Fibroblast of the aortic adventitia (primary cell): ENCODE data around the gene KCNK2. TPM values are rescaled to one million over a fixed set of nuclear protein-coding genes. Genes with fewer than 3 reads are reported as not detected.
A peak's percentile ranks its signal among the peaks of the same experiment; 100 is the strongest.
"Not testable (repeated sequence)": the region's sequence is repeated elsewhere in the genome, so short reads cannot be mapped to it uniquely, and the experiment has no call there.

Experiments
- DNase-seq: peaks from one replicate; pipeline ENCODE4 v3.0.0-alpha.2; 2010; ENCODE audit warnings: low read depth
- H3K4me3 ChIP-seq: 2 replicates; pipeline ENCODE4 v1.5.1; 2011; ENCODE audit warnings: low read depth, mild to moderate bottlenecking, control low read depth, low read length, moderate library complexity
- total RNA-seq: library from RNA; depleted of rRNA; stranded (reverse); fragments of >200 nt; gene quantifications from 2 replicates; pipeline ENCODE4 v1.2.3, GENCODE V29; 2012; ENCODE audit warnings: low replicate concordance
- TF ChIP-seq, protein P1 (sequence below): IDR thresholded peaks from 2 replicates; pipeline ENCODE4 v1.5.1; 2011; ENCODE audit warnings: mild to moderate bottlenecking, low read length, control low read depth, inconsistent platforms; ENCODE audit not compliant: insufficient read depth

The KCNK2 gene
- total RNA-seq, 1 donor: 64.3 TPM

DNA sequence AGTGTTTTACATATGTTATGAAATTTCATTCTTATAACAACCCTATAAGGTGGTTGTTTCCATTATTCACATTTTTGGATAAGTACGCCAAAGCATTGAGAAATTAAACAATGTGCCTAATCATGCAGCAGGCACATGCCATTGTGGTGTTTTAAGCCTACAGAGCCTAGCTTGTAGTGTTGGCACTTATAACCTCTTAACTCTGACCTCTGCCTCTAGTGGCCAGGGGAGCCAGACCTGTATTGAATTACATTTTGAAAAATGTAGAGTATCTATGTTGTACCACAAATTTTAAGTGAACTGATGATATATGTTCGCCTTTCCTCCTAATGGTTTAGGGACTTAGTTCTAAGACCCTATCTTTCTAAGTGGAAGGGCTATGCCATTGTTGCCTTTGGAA, 61.0 kb downstream of the KCNK2 start:
- DNase-seq: no peak
- no peak overlapping the region for H3K4me3 ChIP-seq
- TF ChIP-seq, protein P1, sequence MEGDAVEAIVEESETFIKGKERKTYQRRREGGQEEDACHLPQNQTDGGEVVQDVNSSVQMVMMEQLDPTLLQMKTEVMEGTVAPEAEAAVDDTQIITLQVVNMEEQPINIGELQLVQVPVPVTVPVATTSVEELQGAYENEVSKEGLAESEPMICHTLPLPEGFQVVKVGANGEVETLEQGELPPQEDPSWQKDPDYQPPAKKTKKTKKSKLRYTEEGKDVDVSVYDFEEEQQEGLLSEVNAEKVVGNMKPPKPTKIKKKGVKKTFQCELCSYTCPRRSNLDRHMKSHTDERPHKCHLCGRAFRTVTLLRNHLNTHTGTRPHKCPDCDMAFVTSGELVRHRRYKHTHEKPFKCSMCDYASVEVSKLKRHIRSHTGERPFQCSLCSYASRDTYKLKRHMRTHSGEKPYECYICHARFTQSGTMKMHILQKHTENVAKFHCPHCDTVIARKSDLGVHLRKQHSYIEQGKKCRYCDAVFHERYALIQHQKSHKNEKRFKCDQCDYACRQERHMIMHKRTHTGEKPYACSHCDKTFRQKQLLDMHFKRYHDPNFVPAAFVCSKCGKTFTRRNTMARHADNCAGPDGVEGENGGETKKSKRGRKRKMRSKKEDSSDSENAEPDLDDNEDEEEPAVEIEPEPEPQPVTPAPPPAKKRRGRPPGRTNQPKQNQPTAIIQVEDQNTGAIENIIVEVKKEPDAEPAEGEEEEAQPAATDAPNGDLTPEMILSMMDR: no peak

DNA sequence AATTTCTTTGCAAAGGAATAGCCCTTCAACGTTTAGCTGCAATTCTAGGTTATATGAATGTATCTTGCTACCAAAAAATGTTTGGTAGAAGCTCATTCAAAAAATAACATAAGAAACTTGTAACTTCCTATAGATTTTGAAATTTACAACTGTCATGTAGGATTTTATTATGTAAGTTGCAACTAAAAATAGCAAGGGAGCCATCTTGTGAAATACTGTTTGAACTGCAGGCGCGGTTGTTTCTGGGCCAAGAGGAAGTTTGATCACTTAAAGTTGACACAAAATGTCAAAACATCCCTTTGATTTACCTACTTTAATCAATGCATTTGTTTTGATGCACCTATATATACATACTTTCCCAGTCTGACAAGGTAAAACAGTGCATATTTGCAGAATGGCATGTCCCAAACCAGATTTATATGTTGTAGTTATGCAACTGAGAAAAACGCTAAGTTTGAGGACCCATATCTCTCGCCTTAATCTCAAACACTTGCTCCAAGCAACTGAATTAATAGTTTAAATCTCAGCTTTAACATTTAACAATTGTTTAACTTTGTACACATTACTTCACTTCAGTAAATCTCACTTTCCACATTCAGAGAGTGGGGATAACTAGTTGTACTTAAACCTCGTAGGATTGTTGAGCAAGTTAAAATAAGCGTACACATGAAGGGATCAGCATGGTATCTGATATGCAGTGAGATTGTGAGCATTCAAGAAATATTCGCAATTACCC, 63.9 kb downstream of the KCNK2 start:
- DNase-seq: peak; percentile 60
- TF ChIP-seq, protein P1: peak; percentile 54
- H3K4me3 ChIP-seq: no peak overlapping the region

DNA sequence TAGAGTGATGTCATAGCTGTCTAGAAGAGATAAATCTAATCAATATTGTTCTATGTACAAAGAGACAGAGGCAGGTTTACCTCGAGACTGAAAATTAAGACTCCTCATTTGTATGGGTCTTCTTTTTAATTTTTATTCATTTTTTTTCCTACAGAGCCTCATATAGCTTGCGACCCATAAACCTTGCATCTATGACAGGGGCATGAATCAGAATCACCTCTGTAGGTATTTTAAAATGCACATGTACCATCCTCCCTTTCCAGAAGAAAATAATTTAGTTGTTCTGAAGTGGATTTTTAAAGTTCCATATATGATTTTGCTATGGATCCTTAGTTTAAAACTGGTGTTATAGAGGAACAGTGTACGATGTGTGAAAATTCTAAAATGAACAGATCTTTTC, 64.5 kb downstream of the KCNK2 start:
- TF ChIP-seq, protein P1: no peak
- no peak overlapping the region for H3K4me3 ChIP-seq
- no peak for DNase-seq

DNA sequence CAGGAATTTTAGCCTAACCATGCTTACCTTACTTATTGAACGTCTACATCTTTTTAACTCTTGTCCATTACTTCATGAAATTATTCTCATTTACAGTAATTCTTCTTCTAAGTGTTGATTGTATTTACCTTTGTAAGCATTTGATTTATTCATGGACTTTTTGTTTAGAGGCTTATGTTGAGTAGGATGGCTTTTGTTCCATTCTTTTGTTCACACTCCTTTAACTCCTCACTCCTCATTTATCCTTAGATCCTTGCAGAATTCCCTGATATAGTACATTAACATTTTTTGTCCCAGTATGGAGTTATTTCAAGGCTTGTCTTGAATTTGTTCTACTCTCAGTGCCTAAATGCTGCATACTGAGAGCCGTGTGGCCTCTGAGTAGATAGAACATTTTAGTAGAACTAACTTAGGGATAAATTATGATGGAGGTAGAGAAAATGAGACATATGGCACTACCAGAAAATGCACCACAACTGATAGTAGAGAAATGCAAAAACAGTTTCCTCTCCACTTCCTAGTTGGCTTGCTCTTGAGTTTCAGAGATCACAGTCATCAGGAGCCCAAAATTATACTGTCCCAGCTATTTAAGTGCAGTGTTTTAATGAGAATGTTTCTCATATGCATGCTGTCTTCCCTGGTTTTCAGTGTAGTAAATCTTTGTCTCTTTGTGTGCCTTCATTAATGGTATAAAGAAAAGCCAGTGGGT, 69.5 kb downstream of the KCNK2 start:
- DNase-seq: no peak
- TF ChIP-seq, protein P1: no peak

DNA sequence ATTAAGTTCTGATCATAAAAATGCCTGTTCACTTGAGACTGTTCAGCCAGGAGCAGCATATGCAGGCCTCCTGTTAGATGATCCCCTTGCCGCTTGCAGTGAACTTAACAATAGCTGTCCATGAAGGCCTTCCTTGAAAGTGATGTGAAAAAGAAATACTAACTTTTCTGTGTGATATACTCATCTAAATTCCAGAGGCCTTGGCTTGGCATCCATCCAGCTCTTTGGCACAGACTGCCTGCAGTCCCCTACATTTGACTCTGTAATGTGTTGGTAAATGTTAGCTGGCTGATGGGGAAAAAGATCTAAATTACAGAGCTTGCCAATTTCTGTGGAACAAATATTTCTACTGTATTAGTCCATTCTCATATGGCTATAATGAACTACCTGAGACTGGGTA, 73.7 kb downstream of the KCNK2 start:
- peak; percentile 69 for DNase-seq

More for the DNA sequence above, 69.5 kb downstream of the KCNK2 start:
- H3K4me3 ChIP-seq: no peak overlapping the region

DNA sequence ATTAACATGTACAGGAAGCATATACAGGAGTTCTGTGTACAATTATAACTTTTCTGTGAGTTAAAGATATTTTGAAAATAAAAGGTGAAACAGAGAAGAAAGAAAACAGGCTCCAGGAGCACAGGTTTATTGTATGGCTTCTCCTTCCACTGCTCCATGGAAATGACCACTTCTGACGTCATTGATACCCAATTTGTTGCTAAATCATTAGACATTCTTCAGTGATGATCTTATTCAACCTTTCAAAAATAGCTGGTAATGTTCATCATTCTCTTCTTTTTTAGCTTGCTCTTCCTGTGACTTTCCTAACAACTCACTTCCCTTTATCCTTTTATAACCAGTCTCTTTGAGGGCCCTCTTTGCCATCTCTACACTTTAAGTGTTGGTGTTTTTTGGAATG, 77.8 kb downstream of the KCNK2 start:
- TF ChIP-seq, protein P1: no peak
- DNase-seq: peak; percentile 45
- no peak overlapping the region for H3K4me3 ChIP-seq

More for the DNA sequence above, 73.7 kb downstream of the KCNK2 start:
- TF ChIP-seq, protein P1: no peak
- H3K4me3 ChIP-seq: no peak overlapping the region

DNA sequence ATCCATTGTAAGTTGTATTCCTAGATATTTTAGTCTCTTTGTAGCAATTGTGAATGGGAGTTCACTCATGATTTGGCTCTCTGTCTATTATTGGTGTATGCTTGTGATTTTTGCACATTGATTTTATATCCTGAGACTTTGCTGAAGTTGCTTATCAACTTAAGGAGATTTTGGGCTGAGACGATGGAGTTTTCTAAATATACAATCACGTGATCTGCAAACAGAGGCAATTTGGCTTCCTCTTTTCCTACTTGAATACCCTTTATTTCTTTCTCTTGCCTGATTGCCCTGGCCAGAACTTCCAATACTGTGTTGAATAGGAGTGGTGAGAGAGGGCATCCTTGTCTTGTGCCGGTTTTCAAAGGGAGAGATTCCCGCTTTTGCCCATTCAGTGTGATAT, 80.6 kb downstream of the KCNK2 start:
- H3K4me3 ChIP-seq, DNase-seq: not testable (repeated sequence)
